GM12878 (cell line): ENCODE results near the gene TBXAS1. TPM values are rescaled to one million over a fixed set of nuclear protein-coding genes. Genes with fewer than 3 reads are reported as not detected.

Experiments
- ATAC-seq: fragments of 200-7000 bp; cut with Tn5 transposase; 3 replicates; pipeline ENCODE4 v1.9.1; 2020; ENCODE audit warnings: mild to moderate bottlenecking, moderate library complexity
- BruUV-seq: library from RNA; stranded (reverse); fragments of 400-500 nt; replicated peaks from 2 replicates; lab custom pipeline; 2021; lab: Mats Ljungman, UMichigan
- CTCF ChIA-PET: fragments of 300-600 bp; sonication (Branson Sonifier 250); formaldehyde crosslinking; extraction: SDS; loops from one replicate; lab custom pipeline; 2021; ENCODE audit warnings: inconsistent platforms; lab: Yijun Ruan, JAX
- POLR2A ChIA-PET: fragments of 350-600 bp; formaldehyde crosslinking; extraction: SDS; loops from one replicate; lab custom pipeline; 2021; ENCODE audit warnings: inconsistent platforms; lab: Charles Lee
- RAD21 ChIA-PET: fragments of 300-600 bp; sonication (Branson Sonifier 250); formaldehyde crosslinking; loops from one replicate; lab custom pipeline; 2023; ENCODE audit warnings: antibody characterized with exemption; ENCODE audit not compliant: unreplicated experiment; lab: Charles Lee
- SMC1A ChIA-PET: fragments of 300-600 bp; sonication (Branson Sonifier 250); formaldehyde crosslinking; loops from one replicate; lab custom pipeline; 2023; ENCODE audit not compliant: unreplicated experiment, uncharacterized antibody; lab: Charles Lee
- DNase-seq: peaks from one replicate; pipeline ENCODE4 v3.0.0-alpha.2; 2011; ENCODE audit warnings: low read depth, low spot score
- FAIRE-seq: peaks from 3 replicates; lab custom pipeline; 2011; peaks lifted over from hg19 to GRCh38; lab: Jason Lieb, UNC
- H2AFZ ChIP-seq: 2 replicates; pipeline ENCODE4 v1.6.0; 2011; ENCODE audit warnings: low read depth, low read length, control low read depth; ENCODE audit not compliant: control insufficient read depth
- H3K27ac ChIP-seq: 2 replicates; pipeline ENCODE4 v1.5.1; 2011; ENCODE audit warnings: control low read depth; ENCODE audit not compliant: control insufficient read depth, insufficient read depth
- H3K27me3 ChIP-seq, 2 experiments: replicated peaks in 1 of 2; 2 replicates each; pipeline versions ENCODE4 v1.6.0 to v1.6.1; 2011; ENCODE audit warnings: low read length in 1 of 2; ENCODE audit not compliant: control insufficient read depth in 2 of 2, insufficient read depth in 2 of 2
- H3K36me3 ChIP-seq, 2 experiments: 2 replicates each; pipeline ENCODE4 v1.5.1; 2011; ENCODE audit warnings: low read length in 1 of 2; ENCODE audit not compliant: control insufficient read depth in 2 of 2, insufficient read depth in 2 of 2
- H3K4me1 ChIP-seq: 2 replicates; pipeline ENCODE4 v1.6.1; 2011; ENCODE audit warnings: mild to moderate bottlenecking, low read length, moderate library complexity, mixed read lengths; ENCODE audit not compliant: control insufficient read depth, insufficient read depth
- H3K4me2 ChIP-seq: 2 replicates; pipeline ENCODE4 v1.6.0; 2011; ENCODE audit warnings: control low read depth; ENCODE audit not compliant: control insufficient read depth, insufficient read depth
- H3K4me3 ChIP-seq: fragments of 200-600 bp; sonication (generic); 2 replicates; pipeline ENCODE4 v1.5.1; 2016
- H3K79me2 ChIP-seq: 2 replicates; pipeline ENCODE4 v1.6.0; 2011; ENCODE audit warnings: low read length; ENCODE audit not compliant: control insufficient read depth, insufficient read depth
- H3K9ac ChIP-seq: 2 replicates; pipeline ENCODE4 v1.8.0; 2011; ENCODE audit warnings: low read length, control low read depth, mixed read lengths; ENCODE audit not compliant: control insufficient read depth, insufficient read depth
- H3K9me3 ChIP-seq: replicated peaks from 3 replicates; pipeline ENCODE4 v1.5.1; 2011; ENCODE audit warnings: mild to moderate bottlenecking, low read length; ENCODE audit not compliant: control insufficient read depth, insufficient read depth
- H4K20me1 ChIP-seq: 2 replicates; pipeline ENCODE4 v1.6.0; 2011; ENCODE audit not compliant: control insufficient read depth, insufficient read depth
- BHLHE40 ChIP-seq, 2 experiments: fragments of 450-650 bp in 1 of 2; IDR thresholded peaks; 2 replicates each; pipeline ENCODE4 v1.6.1; 2011 to 2017; ENCODE audit warnings: low read depth in 2 of 2, borderline replicate concordance in 1 of 2, improper control_type of control experiment in 1 of 2, low read length in 1 of 2, mild to moderate bottlenecking in 1 of 2
- CREB1 ChIP-seq: IDR thresholded peaks from 2 replicates; pipeline ENCODE4 v1.6.1; 2012; ENCODE audit warnings: low read depth, mild to moderate bottlenecking, inconsistent platforms
- EGR1 ChIP-seq, 2 experiments: IDR thresholded peaks; 1 replicate in 1 of 2; 2 replicates in 1 of 2; pipeline ENCODE4 v1.6.1; 2011 to 2012; ENCODE audit warnings: low read depth in 2 of 2, low read length in 2 of 2, borderline replicate concordance in 1 of 2, mild to moderate bottlenecking in 1 of 2, moderate library complexity in 1 of 2
- EZH2 ChIP-seq: IDR thresholded peaks from 2 replicates; pipeline ENCODE4 v1.6.1; 2012; ENCODE audit warnings: low read depth, mild to moderate bottlenecking, control low read depth, inconsistent platforms, low read length, borderline replicate concordance; ENCODE audit not compliant: control insufficient read depth
- HDAC2 ChIP-seq: fragments of 200-600 bp; sonication (generic); IDR thresholded peaks from 2 replicates; pipeline ENCODE4 v1.6.1; 2017
- IKZF1 ChIP-seq: fragments of 450-650 bp; conservative IDR thresholded peaks from 2 replicates; pipeline ENCODE4 v1.6.1; 2017; ENCODE audit warnings: antibody characterized with exemption, mild to moderate bottlenecking
- MYB ChIP-seq: fragments of 150-350 bp; IDR thresholded peaks from 2 replicates; pipeline ENCODE4 v1.6.1; 2014; ENCODE audit warnings: mild to moderate bottlenecking, low read depth, low read length, borderline replicate concordance
- RB1 ChIP-seq: fragments of 450-650 bp; formaldehyde crosslinking; IDR thresholded peaks from 2 replicates; pipeline ENCODE4 v1.6.1; 2017; ENCODE audit warnings: mild to moderate bottlenecking, borderline replicate concordance
- SPI1 ChIP-seq: IDR thresholded peaks from 2 replicates; pipeline ENCODE4 v1.6.1; 2011; ENCODE audit warnings: low read depth, mild to moderate bottlenecking, low read length, moderate library complexity, borderline replicate concordance; ENCODE audit not compliant: insufficient read depth
- TCF12 ChIP-seq: IDR thresholded peaks from 2 replicates; pipeline ENCODE4 v1.6.1; 2011; ENCODE audit warnings: low read depth, mild to moderate bottlenecking, low read length
- ZBED1 ChIP-seq: IDR thresholded peaks from 2 replicates; pipeline ENCODE4 v1.6.1; 2016; ENCODE audit warnings: borderline replicate concordance
- ZNF384 ChIP-seq: IDR thresholded peaks from 2 replicates; pipeline ENCODE4 v1.6.1; 2012; ENCODE audit warnings: low read depth, mild to moderate bottlenecking, low read length, improper control_type of control experiment, borderline replicate concordance
- ZNF592 ChIP-seq: fragments of 450-650 bp; IDR thresholded peaks from 2 replicates; pipeline ENCODE4 v1.6.1; 2017; ENCODE audit warnings: mild to moderate bottlenecking, moderate library complexity
- ZZZ3 ChIP-seq: IDR thresholded peaks from 2 replicates; pipeline ENCODE4 v1.6.1; 2011; ENCODE audit warnings: low read depth; ENCODE audit not compliant: control insufficient read depth, insufficient read length
- WGBS: methylation state at CpG from one replicate; pipeline ENCODE4 v1.1.6; 2016; ENCODE audit warnings: low lambda C conversion rate; ENCODE audit not compliant: insufficient replicate concordance, insufficient coverage; ENCODE audit errors: missing lambda C conversion rate; 5-methylcytosine and 5-hydroxymethylcytosine counted together
- in situ Hi-C: fragments of 300-500 bp; cut with MboI; formaldehyde crosslinking; loops from 9 replicates; pipeline ENCODE4 v1.14.3; 2018; ENCODE audit warnings: mixed read lengths
- intact Hi-C: fragments of 100-400 bp; cut with micrococcal nuclease; formaldehyde crosslinking; loops from one replicate; pipeline ENCODE4 v1.14.2; 2022; ENCODE audit not compliant: unreplicated experiment
- polyA plus RNA-seq, 11 experiments: library from polyadenylated mRNA; depleted of rRNA in 4 of 11; unstranded in 6 of 11; stranded (reverse) in 5 of 11; fragments of >200 nt; fragmentation: Nextera tagmentation in 4 of 11; fragmentation: Illumina TruSeq in 1 of 11; extraction: Ambion mirVana in 4 of 11; extraction: Trizol in 1 of 11; gene quantifications; 1 replicate in 1 of 11; 2 replicates in 10 of 11; pipeline versions ENCODE4 v1.2.1 to v1.2.3, GENCODE V29; 2011 to 2016; ENCODE audit warnings: inconsistent platforms in 2 of 11, missing spikeins in 2 of 11, low read depth in 1 of 11
- total RNA-seq, 4 experiments: library from RNA; depleted of rRNA in 3 of 4; stranded (reverse); fragments of >200 nt in 3 of 4; fragmentation: Illumina TruSeq in 1 of 4; extraction: Trizol in 1 of 4; gene quantifications; 2 replicates each; pipeline versions ENCODE4 v1.2.1 to v1.2.3, GENCODE V29; 2013 to 2021

TBXAS1 gene
- total and polyA plus RNA-seq, 10 of the 15 experiments (the other 5 are each of a cell fraction or from before 2014, with no cell fraction given) = 1.5 to 32.7 (median 16.3) TPM

- Histone ChIP-seq H3K4me3 (no peak overlapping the region), H3K9ac (no peak overlapping the region), H2AFZ (no peak overlapping the region), H3K9me3 (no peaks in the 10 kb centered on the region), H3K79me2 (no peaks in the 10 kb centered on the region), H3K4me2 (no peak overlapping the region), H3K4me1 (no peaks in the 10 kb centered on the region), H3K27me3 (no peaks in the 10 kb centered on the region; a peak in 1 of 4 replicates), H3K36me3 (no peaks in the 10 kb centered on the region), H3K27ac (no peak overlapping the region), H4K20me1 (no peaks in the 10 kb centered on the region)
- ChIA-PET SMC1A (no interaction called here), CTCF (no interaction called here), POLR2A (no interaction called here), RAD21 (no interaction called here)
- FAIRE-seq = no peak
- ATAC-seq = no peak
- intact Hi-C loops = loop anchor here (5.0 kb wide), 1 partner anchor 312 kb away; no protein-coding TSS in a partner anchor
- TF ChIP-seq EGR1 (IDR thresholded peaks at IDR 0.05; ENCODE audit: borderline replicate concordance in 1 of 2, low read depth in 2 of 2, low read length in 2 of 2) (no peak), HDAC2 (no peak)
- WGBS = 62% methylated on average over 11 of the region's 11 CpGs
- DNase-seq = no peak
- BruUV-seq = no TSS peak
- in situ Hi-C loops = no loop called here
These were observed 186.5 kb downstream of the TBXAS1 start for GRCh38 chr7:140015471-140015970.

- in situ Hi-C loops (no loop called here), intact Hi-C loops (loop anchor here (5.0 kb wide), 1 partner anchor 311 kb away; no protein-coding TSS in a partner anchor)
- Histone ChIP-seq H3K36me3 (no peaks in the 10 kb centered on the region), H3K27me3 (no peaks in the 10 kb centered on the region; a peak in 1 of 4 replicates), H3K79me2 (no peaks in the 10 kb centered on the region), H3K9ac (no peak overlapping the region), H3K27ac (no peak overlapping the region), H3K4me2 (no peak overlapping the region), H3K4me1 (no peaks in the 10 kb centered on the region), H2AFZ (no peak overlapping the region), H3K9me3 (no peaks in the 10 kb centered on the region), H4K20me1 (no peaks in the 10 kb centered on the region), H3K4me3 (no peak overlapping the region)
- ChIA-PET POLR2A (no interaction called here), CTCF (interaction anchor here (2.7 kb wide), 1 partner anchor 10 kb away, joined by 11 read pairs; no protein-coding TSS in a partner anchor), RAD21 (no interaction called here), SMC1A (interaction anchor here (1.4 kb wide), 1 partner anchor 371 kb away, joined by 4 read pairs; no protein-coding TSS in a partner anchor)
- WGBS = 66% methylated on average over 9 of the region's 9 CpGs
- no TSS peak for BruUV-seq
- FAIRE-seq (no peak), DNase-seq (no peak), ATAC-seq (no peak)
- no peak for TF ChIP-seq ZBED1
- TF ChIP-seq ZNF384 = no peak
- TF ChIP-seq TCF12 = no peak
- no peak for TF ChIP-seq IKZF1
- TF ChIP-seq ZZZ3 = no peak
- TF ChIP-seq CREB1 = no peak
- TF ChIP-seq EZH2 = no peak
- no peak for TF ChIP-seq SPI1
- TF ChIP-seq ZNF592 = no peak
- no peak for TF ChIP-seq RB1
- no peak for TF ChIP-seq MYB
- no peak for TF ChIP-seq BHLHE40 (IDR thresholded peaks at IDR 0.05; ENCODE audit: borderline replicate concordance in 1 of 2, low read depth in 2 of 2, low read length in 1 of 2)
These were observed 187.5 kb downstream of the TBXAS1 start for GRCh38 chr7:140016540-140016939.
